NOMO-1 treated with dmso at 0.1 percent for 144 hours (cell line): ENCODE results near the gene ACOX1.

Source experiments
- DNase-seq: peaks from one replicate; lab custom pipeline; 2025; ENCODE audit not compliant: unreplicated experiment; lab: John Stamatoyannopoulos, UW

Gene ACOX1

DNA sequence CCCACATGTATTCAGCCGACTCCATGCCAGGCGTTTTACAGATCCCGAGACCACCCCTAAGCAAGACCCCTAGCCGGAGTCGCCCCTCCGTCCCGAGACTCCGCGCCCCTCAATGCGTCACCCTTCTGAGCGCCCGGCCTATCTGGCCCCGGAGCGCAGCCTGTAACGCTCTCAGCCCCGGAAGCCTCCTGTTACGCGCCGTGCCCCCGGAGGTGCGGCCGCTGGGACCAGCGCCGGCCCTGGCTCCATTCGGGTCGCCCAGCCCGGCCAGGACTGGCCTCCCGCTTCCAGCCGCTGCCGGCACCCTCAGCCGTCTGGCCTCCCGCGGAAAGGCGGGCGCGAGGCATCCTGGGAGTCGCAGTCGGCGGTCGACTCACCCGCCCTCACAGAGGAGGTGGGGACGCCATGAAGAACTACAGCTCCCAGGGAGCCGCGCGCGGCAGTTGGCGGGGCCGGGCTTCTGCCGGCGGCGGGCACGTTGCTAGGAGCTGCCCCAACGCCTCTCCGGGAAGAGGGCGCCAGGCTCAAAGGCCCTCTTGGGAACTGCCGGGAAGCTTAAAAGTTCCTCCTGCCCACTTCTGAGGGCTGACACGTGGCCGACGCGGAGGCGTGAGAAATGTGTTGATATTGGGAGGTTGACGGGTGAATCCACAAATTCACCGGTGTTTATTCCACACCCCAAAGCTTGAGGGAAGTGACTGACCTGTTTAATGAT lies 38.1 kb downstream of the ACOX1 start, which contains the start of gene FBF1:
Gene FBF1, minus strand, starts transcription at position 316 of the 715 bp plus-strand sequence. CDS start 2,893 bp downstream, outside the sequence.
- peak; percentile 89 for DNase-seq

- DNase-seq = no peak
Observed at GRCh38 chr17:75937652-75938051, 41.3 kb downstream of the ACOX1 start.

DNA sequence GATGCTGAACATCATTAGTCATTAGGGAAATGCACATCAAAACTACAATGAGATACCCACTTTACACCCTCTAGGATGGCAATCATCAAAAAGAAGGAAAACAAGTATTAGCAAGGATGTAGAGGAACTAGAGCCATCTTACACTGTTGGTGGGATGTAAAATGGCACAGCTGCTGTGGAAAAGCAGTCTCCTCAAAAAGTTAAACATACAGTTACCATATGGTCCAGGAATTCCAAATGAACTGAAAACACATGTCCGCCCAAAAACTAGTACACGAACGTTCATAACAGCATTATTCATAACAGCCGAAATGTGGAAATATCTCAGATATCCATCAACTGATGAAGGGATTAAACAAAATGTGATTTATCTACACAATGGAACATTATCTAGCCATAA lies 45.2 kb downstream of the ACOX1 start:
- DNase-seq = no peak

DNA sequence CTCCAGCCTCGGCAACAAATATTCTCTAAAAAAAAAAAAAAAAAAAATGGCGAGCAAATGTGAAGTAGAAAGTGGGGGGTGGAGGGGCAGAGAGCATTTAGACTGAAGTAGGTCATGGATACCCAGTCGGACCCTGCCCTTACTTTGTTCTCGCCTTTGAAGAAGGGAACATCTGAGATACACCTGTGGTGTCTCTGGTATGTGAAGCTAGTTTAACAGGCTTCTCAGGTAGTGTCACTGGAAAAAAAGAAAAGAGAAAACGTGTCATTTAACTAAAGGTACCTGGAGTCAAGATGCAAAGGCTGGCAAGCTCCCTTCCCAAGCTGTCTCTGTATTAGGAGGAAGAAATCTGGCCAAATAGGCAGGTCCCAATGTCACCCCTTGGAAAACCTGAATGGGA lies 46.1 kb downstream of the ACOX1 start:
- DNase-seq = no peak

- no peak for DNase-seq
Observed at GRCh38 chr17:75931062-75931461, 47.9 kb downstream of the ACOX1 start.

- no peak for DNase-seq
Observed at GRCh38 chr17:75927286-75927922, 51.6 kb downstream of the ACOX1 start.

DNA sequence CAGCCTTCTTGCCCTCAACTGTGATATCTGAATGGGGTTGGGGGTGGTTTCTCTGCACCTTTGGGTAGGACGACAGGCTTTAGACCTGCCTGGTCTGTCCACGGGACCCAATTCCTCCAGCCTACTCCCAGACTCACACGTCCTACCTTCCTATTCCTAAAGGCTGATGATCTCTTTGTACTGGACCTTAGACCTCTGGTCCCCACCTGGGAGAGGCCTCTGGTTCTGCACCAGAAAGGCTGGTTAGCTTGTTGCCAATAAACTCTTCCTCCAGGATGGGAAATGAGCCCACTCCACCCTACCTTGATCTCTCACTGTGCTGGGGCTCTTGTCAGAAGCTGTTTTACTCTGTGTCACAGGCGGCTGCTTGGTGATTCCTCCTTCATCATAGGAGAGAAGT lies 52.5 kb downstream of the ACOX1 start:
- DNase-seq = no peak

- DNase-seq = no peak
Observed at GRCh38 chr17:75925912-75926311, 53.1 kb downstream of the ACOX1 start.

DNA sequence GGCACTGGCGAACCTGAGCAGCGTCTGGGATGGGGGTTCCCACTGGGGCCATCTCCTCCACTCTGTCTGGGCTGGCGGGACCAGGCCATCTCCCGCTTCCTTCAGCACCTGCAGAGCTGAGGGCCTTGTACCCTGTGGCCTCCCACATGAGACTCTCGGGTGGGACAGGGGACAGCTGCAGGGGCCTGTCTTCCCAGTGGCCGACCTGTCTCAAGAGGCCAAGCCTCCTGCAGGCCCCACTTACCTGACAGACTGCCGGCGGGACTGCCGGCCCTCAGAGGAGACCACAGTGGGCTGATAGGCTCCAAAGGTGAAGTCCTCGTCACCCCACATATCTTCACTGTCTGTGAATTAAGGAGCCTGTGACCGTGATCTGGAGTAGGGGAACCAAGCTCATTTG lies 53.9 kb downstream of the ACOX1 start:
- no peak for DNase-seq

DNA sequence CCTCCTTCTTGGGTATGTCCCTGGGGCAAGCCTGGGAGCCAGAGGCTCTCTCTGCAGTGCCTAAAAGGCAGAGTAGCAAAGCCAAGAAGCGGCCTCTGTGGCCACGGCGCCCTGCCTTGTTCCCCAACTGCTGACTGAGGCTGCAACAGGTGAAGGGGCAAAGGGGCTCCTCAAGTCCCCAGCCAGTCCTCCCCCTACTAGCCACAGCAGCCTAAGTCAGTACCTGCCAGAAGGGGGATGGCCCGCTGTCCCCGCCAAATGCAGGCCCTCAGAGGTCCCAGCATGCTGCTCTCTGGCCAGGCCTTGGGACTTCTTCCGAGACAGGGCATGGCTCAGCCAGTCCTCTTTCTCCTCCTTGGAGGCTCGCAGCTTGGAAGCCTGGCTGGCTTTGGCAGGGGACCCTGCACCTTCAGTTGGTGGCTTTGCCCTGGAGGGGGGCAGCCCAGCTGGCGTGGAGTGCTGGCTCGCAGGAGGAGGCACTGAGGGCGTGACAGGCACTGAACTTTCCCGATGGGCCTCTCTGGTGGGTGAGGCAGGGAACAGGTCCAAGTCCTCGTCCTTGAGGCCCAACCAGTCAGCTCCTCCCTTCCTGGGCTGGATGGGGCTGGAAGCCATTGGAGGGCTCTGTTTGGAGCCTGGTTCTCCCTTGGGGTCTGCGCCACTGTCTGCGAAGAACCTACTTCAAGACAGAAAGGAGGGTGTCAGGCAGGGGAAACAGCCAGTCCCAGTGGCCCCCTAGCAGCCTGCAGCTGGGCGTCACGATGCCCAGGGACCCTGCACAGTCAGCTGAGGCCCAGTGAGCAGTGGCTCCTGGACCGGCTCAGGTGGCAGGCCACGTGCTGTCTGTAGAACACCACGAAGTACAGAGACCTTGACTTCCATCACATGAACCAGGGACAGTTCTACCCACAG lies 55.7 kb downstream of the ACOX1 start:
- no peak for DNase-seq

DNA sequence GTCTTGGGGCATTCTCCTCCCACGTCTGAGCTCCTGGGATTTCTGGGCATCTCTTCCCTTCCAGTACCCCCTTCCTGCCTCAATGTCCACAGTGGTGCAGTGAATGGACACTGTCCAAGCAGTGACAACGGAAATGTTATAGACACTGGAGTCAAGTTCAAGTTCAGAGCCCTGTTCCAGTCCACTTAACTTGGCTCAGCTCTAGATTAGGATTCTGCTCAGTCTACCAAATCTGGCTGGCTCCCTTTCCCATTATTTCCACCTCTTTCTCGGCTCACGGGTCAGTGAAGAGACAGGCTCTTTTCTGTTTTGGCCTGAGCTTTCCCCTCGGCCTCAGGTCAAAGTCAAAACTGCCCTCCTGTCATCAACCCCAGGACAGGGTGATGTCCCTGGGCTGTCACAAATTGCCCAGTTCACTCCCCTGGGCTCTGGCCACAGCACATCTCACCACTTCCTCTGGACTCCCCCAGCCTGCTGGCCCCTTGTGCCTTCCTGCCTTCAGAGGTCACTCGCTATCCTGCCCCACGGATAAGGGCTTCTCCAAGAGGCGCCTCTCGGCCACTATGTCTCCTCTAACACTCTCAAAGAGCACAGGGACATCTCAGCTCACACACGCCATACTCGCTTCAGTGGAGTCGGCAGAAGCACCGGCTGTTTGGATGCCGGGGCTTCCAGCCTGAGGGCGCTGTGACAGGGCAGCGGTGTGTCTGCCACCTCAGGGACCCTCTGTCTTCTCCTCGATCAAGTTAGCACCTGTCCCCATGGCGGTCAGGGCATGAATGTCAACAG lies 56.6 kb downstream of the ACOX1 start:
- no peak for DNase-seq

GRCh38 chr17:75921596-75921995 lies 57.4 kb downstream of the ACOX1 start:
- no peak for DNase-seq

DNA sequence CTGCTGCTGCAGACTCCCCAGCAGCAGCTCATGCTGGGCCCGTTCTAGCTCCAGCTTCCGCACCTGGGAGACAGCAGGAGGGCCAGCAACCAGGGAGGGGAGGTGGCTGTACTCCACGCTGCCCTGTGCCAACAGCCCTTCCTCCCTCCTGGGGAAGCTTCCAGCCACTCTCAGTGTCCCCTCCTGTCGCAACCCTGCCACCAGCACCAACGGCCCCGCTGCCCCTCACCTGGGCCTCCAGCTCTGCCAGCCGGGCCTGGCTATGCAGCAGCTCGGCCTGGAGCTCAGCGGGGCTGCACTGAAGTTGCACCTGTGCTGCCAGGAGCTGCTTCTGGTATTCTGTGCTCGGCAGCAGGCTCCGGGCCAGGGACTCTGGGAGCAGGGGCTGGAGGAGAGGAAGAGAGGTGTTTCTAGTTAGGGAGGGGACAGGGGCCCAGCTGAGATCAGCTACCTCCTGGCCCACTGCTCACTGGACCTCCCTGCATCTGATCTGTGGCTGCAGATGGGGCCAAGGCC lies 58.9 kb downstream of the ACOX1 start:
- no peak for DNase-seq

- DNase-seq = no peak
Observed at GRCh38 chr17:75919611-75920010, 59.4 kb downstream of the ACOX1 start.

- DNase-seq = no peak
Observed at GRCh38 chr17:75917917-75918445, 61.0 kb downstream of the ACOX1 start.

DNA sequence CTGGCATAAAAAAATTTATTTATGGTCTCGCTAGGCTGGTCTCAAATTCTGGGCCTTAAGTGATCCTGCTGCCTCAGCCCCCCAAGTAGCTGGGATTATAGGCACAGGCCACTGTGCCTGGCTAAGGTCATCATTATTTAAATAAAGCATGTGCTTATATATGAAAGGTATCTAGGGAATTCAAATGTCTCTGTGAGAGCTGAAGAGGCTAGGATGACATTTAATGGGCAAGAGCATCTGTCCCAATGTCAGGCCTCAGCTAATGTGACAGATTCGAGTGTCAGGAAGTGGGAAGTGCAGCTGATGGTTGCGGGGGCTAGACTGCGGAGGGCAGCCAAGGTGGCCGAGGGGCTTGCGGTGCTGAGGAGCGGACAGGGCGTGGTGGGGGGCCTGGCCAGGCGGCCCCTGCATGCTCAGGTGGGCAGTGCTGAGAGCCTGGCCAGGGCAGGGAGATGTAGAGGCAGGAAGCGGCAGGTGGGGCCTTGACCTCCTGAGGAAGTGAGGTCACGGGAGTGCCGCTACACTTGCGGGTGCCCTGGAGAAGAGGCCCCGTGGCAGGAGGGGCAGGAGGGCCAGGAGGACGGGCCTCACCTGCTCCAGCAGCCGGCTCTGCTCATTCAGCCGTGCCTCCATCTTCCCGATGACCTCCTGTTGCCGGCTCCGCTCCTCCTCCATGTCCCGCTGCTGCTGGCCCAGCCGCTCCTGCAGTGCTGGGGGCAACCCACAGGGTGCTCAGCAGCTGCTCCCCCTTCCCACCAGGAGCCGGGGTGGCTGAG lies 61.6 kb downstream of the ACOX1 start:
- no peak for DNase-seq

DNA sequence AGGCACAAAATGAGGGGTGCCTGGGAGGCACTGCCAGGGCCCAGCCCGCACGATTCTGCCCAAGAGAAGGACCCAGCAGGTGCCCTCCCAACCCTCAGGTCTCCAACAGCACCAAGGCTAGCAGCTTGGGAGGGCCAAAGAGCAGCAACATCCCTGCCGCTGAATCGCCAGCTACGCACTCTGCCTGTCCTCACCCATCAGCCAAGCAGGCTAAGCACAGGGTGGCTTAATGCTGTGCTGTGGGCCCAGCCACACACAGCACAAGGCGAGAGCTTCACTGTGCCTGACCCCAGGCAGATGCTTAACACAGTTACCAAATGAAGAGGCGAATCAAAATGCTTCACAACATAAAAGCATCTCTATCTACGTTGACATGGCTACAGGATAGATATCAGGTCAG lies 63.7 kb downstream of the ACOX1 start:
- DNase-seq = no peak

- no peak for DNase-seq
Observed at GRCh38 chr17:75914643-75915267, 64.2 kb downstream of the ACOX1 start.

- DNase-seq = no peak
Observed at GRCh38 chr17:75913537-75914210, 65.3 kb downstream of the ACOX1 start.
